ENCODE measurements around the gene ZFYVE21. TPM values are rescaled to one million over a fixed set of nuclear protein-coding genes. Genes with fewer than 3 reads are reported as not detected.

The ZFYVE21 gene
- total RNA-seq, 2 experiments from 2014 or later, result 8.0 to 8.9 TPM

DNA sequence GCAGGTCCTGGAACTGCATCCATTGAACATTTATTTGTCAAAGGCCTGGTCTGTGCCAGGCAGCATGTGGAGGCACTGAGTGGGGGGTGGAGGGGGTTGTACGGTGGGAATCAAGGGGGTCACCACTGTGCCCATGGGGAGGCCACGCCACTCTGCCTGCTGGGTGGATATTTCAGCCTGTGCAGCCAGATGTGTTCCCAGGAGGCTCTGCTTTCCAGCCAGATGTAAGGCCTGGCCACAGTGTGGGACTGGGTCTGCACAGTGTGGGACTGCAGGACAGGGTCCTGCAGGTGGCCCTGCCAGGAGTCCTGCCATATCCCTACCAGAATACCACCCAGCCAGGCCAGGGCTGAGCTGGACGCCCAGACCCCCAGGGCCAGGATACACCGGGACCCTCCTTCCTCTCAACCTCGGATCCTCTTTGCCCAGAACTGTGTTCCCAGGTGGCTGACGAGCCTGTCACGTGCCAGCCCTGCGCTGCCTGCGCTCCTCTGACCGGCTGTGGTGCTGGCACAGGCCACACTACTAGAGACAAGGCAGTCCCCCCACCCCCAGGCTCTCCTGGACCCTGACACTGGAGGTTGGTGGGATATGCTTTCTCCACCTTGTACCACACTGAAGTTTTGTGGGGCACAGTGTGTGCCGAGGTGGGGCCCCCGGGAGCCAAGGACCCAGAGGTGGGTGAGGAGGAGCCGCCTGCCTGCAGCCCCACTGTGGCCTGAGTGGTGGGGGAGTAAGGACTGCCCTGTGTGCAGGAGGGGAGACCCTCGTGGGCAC lies 17.8 kb upstream of the ZFYVE21 start:
- no peaks in the 10 kb centered on the region for H3K4me1 Mint-ChIP-seq

DNA sequence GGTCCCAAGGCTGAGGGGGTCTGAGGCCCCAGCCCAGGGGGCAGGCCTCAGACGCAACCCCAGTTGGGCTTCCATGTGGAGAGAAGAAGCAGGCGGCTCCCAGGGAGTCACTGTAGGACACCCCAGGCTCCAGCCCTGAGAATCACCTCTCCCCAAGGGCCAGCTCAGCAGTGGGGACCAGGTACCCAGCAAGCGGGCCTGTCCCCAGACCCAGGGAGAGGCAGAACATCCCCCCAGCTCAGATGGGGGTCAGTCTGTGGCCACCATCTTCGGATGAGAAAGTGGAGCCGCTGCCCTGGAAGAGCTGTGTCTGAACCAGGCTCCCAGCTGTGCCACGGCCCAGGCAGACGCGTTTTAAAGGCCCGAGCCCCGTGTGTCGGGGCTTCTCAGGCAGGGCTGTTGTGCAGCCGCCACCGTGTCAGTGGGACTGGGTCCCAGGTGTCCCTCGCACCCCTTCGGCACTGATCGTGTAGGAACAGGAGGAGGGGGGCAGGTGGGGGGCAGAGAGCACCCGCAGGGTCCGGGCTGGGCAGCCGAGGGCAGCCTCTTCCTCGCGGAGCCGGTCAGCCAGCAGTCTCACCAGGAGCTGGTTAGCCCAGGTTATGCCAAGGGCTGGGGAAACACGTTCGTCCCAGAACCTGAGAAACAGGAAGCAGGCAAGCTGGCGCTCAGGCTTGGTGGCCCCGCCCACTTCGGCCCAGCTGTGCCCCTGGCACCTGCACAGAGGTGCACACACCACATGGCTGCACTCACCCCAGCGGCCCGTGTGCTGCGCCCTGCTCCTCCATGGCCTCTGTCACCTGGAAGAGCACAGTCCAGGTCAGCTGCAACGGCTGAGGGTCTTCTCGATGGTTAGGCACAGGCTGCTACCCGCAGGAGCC lies 17.0 kb upstream of the ZFYVE21 start:
- Mint-ChIP-seq H3K27me3 (no peaks in the 10 kb centered on the region), H3K4me1 (no peaks in the 10 kb centered on the region), H3K9me3 (no peaks in the 10 kb centered on the region), H3K4me3 (no peak overlapping the region), H3K36me3 (peaks cover 12% of the 10 kb centered on the region), H3K27ac (no peak overlapping the region)
- DNase-seq, result no peak

More for the DNA sequence above, 17.8 kb upstream of the ZFYVE21 start:
- peak overlapping the region; percentile 63 for H3K27ac Mint-ChIP-seq
- H3K36me3 Mint-ChIP-seq, result peaks cover 9% of the 10 kb centered on the region
- no peaks in the 10 kb centered on the region for H3K9me3 Mint-ChIP-seq
- no peak overlapping the region for H3K4me3 Mint-ChIP-seq
- DNase-seq, result no peak
- no peaks in the 10 kb centered on the region for H3K27me3 Mint-ChIP-seq

DNA sequence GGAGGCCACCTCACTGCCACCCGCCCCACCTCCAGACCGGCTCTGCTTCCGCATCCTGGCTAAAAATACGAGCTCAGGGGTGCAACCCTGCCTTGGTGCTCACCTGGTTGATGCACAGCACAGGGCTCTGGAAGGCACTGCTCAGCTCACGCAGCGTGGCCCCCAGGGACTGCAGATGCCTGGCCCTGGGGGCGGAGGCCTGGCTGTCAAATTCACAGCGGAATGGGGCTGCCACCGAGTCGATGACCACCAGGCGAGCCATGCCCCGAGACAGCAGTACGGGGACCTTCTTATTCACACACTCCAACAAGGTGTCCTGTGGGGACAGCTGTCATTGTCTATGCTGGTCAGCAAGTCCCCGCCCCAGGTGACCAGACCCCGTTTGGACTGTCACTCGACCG lies 16.3 kb upstream of the ZFYVE21 start:
- no peaks in the 10 kb centered on the region for H3K9me3 Mint-ChIP-seq
- H3K27ac Mint-ChIP-seq, result no peak overlapping the region
- H3K4me3 Mint-ChIP-seq, result no peak overlapping the region
- H3K36me3 Mint-ChIP-seq, result peaks cover 15% of the 10 kb centered on the region
- DNase-seq, result no peak
- no peaks in the 10 kb centered on the region for H3K27me3 Mint-ChIP-seq
- peaks cover 3% of the 10 kb centered on the region for H3K4me1 Mint-ChIP-seq

DNA sequence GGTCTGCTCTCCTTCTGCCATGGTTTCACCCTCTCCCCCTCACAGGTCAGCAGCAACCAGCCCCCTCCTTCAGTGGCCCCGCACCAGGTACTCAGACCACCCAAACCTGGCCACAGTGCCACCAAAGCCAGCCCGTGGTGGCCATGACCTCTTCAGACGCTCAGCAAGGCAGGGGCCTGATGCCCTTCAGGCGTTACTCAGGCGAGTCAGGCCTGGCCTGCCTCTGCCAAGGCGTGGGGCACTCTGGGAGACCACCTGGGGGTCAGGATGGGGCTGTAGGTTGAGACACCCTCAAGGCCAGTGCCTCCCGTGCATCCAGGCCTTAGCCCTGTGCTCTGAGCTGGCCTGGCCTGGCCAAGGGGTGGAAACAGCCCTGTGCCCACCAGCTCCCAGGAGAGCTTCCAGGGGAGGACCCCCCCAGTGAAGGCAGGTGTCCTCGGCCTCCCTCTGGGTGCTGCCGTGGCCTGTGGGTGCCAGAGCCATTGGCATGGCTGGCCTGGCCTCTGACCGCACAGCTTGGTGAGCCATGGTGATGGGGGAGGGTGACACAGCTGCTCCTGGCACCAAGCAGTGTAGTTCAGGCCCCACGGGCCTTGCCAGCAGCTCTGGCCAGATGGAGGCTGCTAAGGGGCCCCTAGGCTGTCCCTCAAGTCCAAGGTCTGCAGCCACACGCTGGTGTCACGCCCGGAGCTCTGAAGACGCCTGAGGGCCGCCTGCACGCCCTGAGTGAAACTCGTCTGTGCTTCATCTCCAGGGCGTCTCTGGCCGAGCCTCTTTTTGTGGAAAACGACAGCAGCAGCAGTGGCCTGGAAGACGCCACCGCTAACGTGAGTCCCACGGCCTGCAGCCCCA lies 15.5 kb upstream of the ZFYVE21 start:
- H3K27ac Mint-ChIP-seq, result peak overlapping the region; percentile 38
- H3K4me3 Mint-ChIP-seq, result peak overlapping the region; percentile 29
- peaks cover 17% of the 10 kb centered on the region for H3K36me3 Mint-ChIP-seq
- no peaks in the 10 kb centered on the region for H3K9me3 Mint-ChIP-seq
- H3K4me1 Mint-ChIP-seq, result peaks cover 3% of the 10 kb centered on the region
- no peak for DNase-seq
- H3K27me3 Mint-ChIP-seq, result no peaks in the 10 kb centered on the region

DNA sequence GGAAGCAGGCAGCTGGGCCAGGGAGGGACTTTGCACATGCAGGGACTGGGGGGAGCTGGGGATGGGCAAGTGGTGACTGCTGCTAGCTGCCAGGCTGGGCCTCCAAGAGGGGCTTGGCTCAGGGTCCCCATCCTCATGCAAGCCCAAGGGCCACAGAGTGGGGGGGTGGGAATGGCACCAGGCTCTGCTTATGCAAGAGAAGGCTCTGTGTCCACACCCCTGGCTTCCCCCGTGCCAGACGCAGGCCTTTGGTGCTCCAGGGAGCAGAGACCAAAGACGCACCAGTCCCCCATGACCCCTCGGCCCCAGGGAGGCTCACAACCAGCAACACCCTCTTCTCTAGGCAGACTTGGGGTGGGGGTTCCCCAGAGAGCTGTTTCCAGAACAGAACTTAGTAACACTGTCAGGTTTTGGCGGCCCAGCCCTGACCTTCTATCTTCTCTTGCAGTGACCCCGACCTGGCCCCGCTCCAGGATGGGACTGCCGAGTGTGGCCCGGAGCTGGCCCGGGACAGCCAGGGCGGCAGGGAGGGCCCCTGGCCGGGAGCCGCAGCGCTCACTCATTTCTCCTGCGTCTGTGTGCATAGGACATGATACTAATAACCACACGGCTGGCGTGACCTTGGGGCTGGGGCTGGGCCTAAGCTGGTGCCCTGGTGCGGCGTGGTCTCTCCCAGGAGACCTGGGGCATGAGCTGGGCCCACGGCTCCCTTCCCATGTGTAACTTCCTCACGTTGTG lies 14.7 kb upstream of the ZFYVE21 start:
- H3K27me3 Mint-ChIP-seq, result no peaks in the 10 kb centered on the region
- peaks cover 16% of the 10 kb centered on the region for H3K36me3 Mint-ChIP-seq
- no peaks in the 10 kb centered on the region for H3K9me3 Mint-ChIP-seq
- H3K4me1 Mint-ChIP-seq, result peaks cover 3% of the 10 kb centered on the region
- H3K27ac Mint-ChIP-seq, result no peak overlapping the region
- no peak for DNase-seq
- no peak overlapping the region for H3K4me3 Mint-ChIP-seq

DNA sequence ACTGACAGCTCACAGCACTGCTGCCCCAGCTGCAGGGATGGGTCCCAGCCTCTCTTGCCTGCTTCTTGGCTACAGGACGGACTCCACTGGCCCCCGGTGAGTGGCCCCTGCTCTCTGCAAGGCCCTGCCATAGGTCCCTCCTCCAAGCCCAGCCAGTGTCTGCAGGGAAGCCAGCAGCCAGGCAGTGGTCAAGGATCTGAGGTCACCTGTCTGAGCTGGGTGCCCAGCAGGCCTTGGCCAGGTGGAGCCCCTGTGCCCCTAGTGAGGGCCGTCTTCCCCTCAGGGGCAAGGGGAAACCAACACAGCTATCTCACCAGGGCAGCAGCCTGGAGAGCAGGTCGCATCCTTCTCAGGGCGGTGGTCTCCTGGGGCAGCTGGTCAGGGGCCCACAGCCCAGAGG lies 13.5 kb upstream of the ZFYVE21 start:
- Mint-ChIP-seq H3K9me3 (no peaks in the 10 kb centered on the region), H3K4me1 (peaks cover 3% of the 10 kb centered on the region), H3K4me3 (no peak overlapping the region), H3K27me3 (no peaks in the 10 kb centered on the region), H3K27ac (peak overlapping the region; percentile 72), H3K36me3 (peaks cover 16% of the 10 kb centered on the region)
- no peak for DNase-seq

DNA sequence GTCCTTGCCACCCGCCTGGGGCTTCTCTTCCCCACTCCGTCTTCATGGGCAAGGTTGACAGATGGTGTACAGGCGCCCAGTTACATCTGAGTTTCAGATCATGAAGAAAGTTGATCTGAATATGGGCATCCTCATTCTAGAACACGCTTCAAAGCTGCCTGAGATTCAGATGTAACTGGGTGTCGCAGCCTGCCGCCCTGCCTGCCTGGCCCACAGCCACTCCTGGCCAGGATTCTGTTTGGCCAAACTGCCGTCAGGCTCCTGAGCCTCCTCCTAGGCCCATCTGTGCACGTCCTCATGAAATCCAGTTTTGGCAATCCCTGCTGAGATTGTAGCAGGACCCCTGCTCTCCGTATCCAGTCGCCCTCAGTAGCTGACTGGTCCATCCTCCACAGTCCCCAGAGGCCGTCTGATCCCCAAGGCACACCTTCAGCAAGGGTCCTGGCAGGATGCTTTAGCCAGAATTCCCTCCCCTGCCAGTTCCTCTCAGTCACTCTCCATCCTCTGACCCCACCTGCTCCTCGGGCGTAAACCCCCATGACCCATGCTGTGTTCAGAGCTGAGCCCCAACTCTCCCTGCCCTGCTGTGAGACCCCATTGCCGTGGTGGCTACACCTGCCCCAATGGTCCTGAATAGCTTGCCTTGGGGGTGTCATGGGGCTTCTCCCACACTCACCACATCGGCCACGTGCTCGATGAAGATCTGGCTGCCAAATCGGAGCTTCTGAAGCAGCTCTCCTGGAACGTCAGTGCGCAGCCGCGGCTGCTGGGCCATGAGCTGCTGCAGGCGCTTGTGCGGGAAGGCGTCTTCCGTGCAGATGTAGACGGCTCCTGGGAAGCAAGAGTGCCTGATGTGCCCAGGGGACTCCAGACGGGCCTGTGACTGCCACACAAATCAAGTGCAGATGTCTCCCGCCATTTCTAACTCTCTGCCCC lies 12.8 kb upstream of the ZFYVE21 start:
- no peaks in the 10 kb centered on the region for H3K9me3 Mint-ChIP-seq
- peak overlapping the region; percentile 26 for H3K27ac Mint-ChIP-seq
- peaks cover 3% of the 10 kb centered on the region for H3K4me1 Mint-ChIP-seq
- no peak for DNase-seq
- H3K36me3 Mint-ChIP-seq, result peaks cover 14% of the 10 kb centered on the region
- H3K4me3 Mint-ChIP-seq, result no peak overlapping the region
- no peaks in the 10 kb centered on the region for H3K27me3 Mint-ChIP-seq

DNA sequence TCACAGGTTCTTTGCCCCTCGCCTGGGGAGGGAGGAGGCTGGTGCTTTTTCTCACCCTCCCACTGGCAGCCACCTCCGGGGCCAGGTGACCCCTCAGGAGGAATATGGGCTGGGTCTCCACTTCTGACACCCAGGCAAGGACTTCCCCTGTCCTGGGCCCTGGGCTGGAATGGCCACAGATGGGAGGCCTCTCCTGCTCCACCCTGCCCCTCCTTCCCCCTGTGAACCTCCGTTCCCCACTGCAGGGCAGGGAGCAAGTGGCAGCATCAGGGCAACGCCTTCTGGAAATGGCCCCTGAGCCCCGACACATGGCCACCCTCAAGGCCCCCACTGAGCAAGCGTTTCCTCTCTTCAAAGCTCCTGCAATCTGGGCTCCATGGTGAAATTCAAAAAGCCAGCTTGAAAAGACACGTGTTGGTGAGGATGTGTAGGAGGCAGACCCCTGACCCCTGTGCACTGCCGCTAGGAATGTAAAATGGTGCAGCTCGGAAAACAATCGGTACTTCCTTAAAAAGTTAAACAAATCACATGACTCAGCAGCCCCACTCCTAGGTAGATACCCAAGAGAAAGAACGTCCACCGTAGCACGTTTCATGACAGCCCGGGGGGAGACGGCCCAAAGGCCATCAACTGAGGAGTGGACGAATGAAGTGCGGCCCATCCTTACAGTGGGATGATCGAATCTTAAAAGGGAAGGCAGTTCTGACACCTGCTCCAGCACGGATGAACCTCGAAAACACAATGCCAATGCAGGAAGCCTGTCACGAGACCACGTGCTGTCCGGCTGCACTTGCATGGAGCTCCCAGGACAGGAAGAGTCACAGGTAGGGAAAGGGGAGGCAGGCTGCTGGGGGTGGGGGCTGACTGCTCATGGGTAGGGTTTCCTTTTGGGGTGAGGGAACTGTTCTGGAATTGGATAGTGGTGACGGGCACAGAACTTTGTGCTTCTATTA lies 11.9 kb upstream of the ZFYVE21 start:
- no peaks in the 10 kb centered on the region for H3K27me3 Mint-ChIP-seq
- H3K27ac Mint-ChIP-seq, result peak overlapping the region; percentile 66
- no peaks in the 10 kb centered on the region for H3K9me3 Mint-ChIP-seq
- peaks cover 3% of the 10 kb centered on the region for H3K4me1 Mint-ChIP-seq
- H3K4me3 Mint-ChIP-seq, result no peak overlapping the region
- peaks cover 16% of the 10 kb centered on the region for H3K36me3 Mint-ChIP-seq
- no peak for DNase-seq

DNA sequence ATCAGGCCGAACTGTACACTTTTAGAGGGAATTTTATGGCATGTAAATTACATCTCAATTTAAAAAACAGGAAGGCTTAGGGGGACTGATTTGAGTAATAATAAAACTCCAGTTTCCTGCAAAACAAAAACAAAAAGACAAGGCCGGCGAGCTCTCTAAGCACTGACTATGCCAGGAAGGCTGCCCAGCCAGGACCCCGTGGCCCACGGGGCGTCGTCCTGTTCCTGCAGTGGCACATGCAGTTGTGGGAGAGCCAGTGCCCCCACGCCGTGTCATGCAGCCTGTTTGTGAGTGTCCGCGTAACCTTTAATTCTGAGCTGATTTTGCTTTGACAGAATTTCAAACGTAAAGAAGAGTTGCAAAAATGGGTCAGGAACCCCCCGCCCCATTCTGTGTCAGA lies 10.9 kb upstream of the ZFYVE21 start:
- Mint-ChIP-seq H3K4me1 (peaks cover 3% of the 10 kb centered on the region), H3K4me3 (no peak overlapping the region), H3K27me3 (no peaks in the 10 kb centered on the region), H3K36me3 (peaks cover 14% of the 10 kb centered on the region), H3K27ac (no peak overlapping the region), H3K9me3 (no peaks in the 10 kb centered on the region)
- DNase-seq, result no peak

DNA sequence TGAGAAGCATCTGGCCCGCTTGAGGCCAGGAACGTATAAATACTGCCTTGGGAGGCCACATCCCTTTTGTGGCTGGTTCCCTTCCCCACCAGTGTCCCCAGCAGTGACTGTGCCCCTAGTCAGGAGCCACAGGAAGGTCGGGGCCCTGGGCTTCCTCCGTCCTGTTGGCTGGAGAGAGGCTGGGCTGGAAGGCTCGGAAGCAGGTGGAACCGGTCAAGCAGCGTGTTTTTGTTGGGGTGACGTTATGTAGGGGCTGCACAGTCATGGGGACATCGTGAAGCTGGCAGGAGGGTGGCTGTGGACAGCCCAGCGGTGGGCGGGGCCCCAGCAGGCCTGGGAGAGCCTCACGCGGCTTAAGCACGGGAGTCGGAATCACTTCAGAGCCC lies 10.5 kb upstream of the ZFYVE21 start:
- Mint-ChIP-seq H3K27me3 (no peaks in the 10 kb centered on the region), H3K9me3 (no peaks in the 10 kb centered on the region), H3K4me1 (peaks cover 3% of the 10 kb centered on the region), H3K4me3 (no peak overlapping the region), H3K27ac (no peak overlapping the region), H3K36me3 (peaks cover 14% of the 10 kb centered on the region)
- DNase-seq, result no peak

DNA sequence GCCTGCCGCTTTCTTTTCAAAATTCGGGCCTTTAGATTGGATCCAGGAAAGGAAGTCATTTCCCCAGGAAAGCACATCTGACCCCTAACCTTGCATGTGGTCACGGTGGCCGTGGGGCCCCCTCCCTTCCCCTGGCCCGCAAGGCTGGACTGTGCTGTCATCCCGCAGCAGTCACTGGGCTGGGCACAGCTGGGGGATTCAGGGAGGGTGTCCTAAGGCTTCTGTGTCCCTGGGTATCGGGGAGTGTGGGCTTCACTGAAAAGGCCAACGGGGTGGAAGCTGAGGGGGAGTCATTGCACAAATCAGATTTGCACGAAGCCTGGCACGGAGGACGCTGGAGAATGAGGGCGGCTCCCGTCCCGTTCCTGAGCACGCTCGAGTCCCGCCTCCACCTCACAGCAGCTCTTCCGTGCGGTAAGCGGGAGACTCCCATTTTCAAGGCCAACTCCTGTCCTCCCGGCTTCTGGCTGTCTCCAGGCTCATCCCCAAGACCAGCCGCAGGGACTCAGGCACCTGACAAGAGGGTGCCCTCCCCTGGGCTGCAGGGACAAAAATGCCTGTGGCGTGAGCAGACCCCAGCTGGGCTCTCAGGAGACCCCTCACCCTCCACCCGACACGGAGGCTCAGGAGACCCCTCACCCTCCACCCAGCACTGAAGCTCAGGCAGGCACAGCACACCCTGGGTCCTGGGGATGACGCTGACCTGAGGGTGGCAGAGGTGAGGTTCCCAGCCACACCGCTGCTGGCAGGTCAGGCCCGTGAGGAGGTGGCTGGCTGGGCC lies 9.9 kb upstream of the ZFYVE21 start:
- Mint-ChIP-seq H3K4me3 (no peak overlapping the region), H3K27ac (no peak overlapping the region), H3K4me1 (peaks cover 3% of the 10 kb centered on the region), H3K27me3 (no peaks in the 10 kb centered on the region), H3K36me3 (peaks cover 15% of the 10 kb centered on the region), H3K9me3 (no peaks in the 10 kb centered on the region)
- no peak for DNase-seq

Measured in activated naive CD8-positive, alpha-beta T cell treated with anti-CD3 and anti-CD28 coated beads for 36 hours (primary cell).